Natural killer cell (primary cell): Measurements from ENCODE around the gene EPB42. TPM values are rescaled to one million over a fixed set of nuclear protein-coding genes. Genes with fewer than 3 reads are reported as not detected.

Source experiments
- ATAC-seq, 3 donors: fragments of 150-1000 bp in 2 of 3; fragments of 200-7000 bp in 1 of 3; cut with Tn5 transposase; 1 replicate in 1 of 3; 2 replicates in 2 of 3; pipeline ENCODE4 v1.10.0; 2021; ENCODE audit warnings: mild to moderate bottlenecking in 2 of 3, moderate library complexity in 2 of 3
- DNase-seq, 2 donors: peaks; one replicate each; pipeline versions ENCODE4 v3.0.0 to v3.0.0-alpha.2; 2013 to 2021; ENCODE audit warnings: mixed read lengths in 1 of 2
- H3K27ac ChIP-seq: one replicate; pipeline ENCODE4 v1.5.1; 2013; ENCODE audit warnings: mild to moderate bottlenecking, low read length
- H3K27me3 ChIP-seq: one replicate; pipeline ENCODE4 v1.6.1; 2013; ENCODE audit warnings: low read length; ENCODE audit not compliant: control insufficient read depth, insufficient read depth
- H3K36me3 ChIP-seq: one replicate; pipeline ENCODE4 v1.6.1; 2013; ENCODE audit warnings: low read length; ENCODE audit not compliant: control insufficient read depth, insufficient read depth
- H3K4me1 ChIP-seq: one replicate; pipeline ENCODE4 v1.6.1; 2013; ENCODE audit warnings: low read length; ENCODE audit not compliant: control insufficient read depth, insufficient read depth
- H3K4me3 ChIP-seq: one replicate; pipeline ENCODE4 v1.5.1; 2013; ENCODE audit warnings: low read length
- H3K9me3 ChIP-seq: one replicate; pipeline ENCODE4 v1.6.1; 2013; ENCODE audit warnings: low read length; ENCODE audit not compliant: control insufficient read depth, insufficient read depth
- H3K27ac Mint-ChIP-seq, 2 donors: one replicate each; pipeline ENCODE4 v1.8.0; 2022; ENCODE audit warnings: mild to moderate bottlenecking in 2 of 2, mixed read lengths in 2 of 2, moderate library complexity in 1 of 2
- H3K27me3 Mint-ChIP-seq, 2 donors: one replicate each; pipeline ENCODE4 v1.8.0; 2022; ENCODE audit warnings: low read depth in 2 of 2, mixed read lengths in 2 of 2
- H3K36me3 Mint-ChIP-seq: one replicate; pipeline ENCODE4 v1.8.0; 2022; ENCODE audit warnings: mixed read lengths
- H3K4me1 Mint-ChIP-seq, 2 donors: one replicate each; pipeline ENCODE4 v1.8.0; 2022; ENCODE audit warnings: mixed read lengths in 2 of 2
- H3K4me3 Mint-ChIP-seq: one replicate; pipeline ENCODE4 v1.8.0; 2022; ENCODE audit warnings: mild to moderate bottlenecking, moderate library complexity, mixed read lengths
- H3K9me3 Mint-ChIP-seq, 2 donors: one replicate each; pipeline ENCODE4 v1.8.0; 2022; ENCODE audit warnings: mixed read lengths in 2 of 2
- CTCF ChIP-seq: fragments of 200-600 bp; IDR thresholded peaks from one replicate; pipeline ENCODE4 v1.8.0; 2022; ENCODE audit warnings: antibody characterized with exemption
- WGBS: methylation state at CpG from one replicate; pipeline ENCODE4 v1.1.7; 2013; ENCODE audit warnings: missing lambda C conversion rate; ENCODE audit not compliant: insufficient coverage; 5-methylcytosine and 5-hydroxymethylcytosine counted together
- intact Hi-C: fragments of 100-400 bp; cut with micrococcal nuclease; formaldehyde crosslinking; loops from one replicate; pipeline ENCODE4 v1.14.2; 2022
- total RNA-seq, 4 donors: library from RNA; stranded (reverse); fragments of 120-200 nt in 1 of 4; gene quantifications; one replicate each; pipeline versions ENCODE4 v1.2.3 to v1.2.4, GENCODE V29; 2013 to 2022

Gene EPB42
- total RNA-seq, 3 donors from 2014 or later (not counting 1 experiment from before 2014, with no cell fraction given): not detected

GRCh38 chr15:43212299-43212698, 8.5 kb downstream of the EPB42 start:
- intact Hi-C loops: no loop called here
- Histone ChIP-seq H3K36me3 (no peaks in the 10 kb centered on the region), H3K4me3 (no peak overlapping the region), H3K27me3 (no peaks in the 10 kb centered on the region), H3K9me3 (no peaks in the 10 kb centered on the region), H3K27ac (no peak overlapping the region), H3K4me1 (no peaks in the 10 kb centered on the region)
- Mint-ChIP-seq H3K27me3 (peaks cover 11 to 25% of the 10 kb centered on the region in 2 donors), H3K4me3 (no peak overlapping the region), H3K36me3 (no peaks in the 10 kb centered on the region), H3K4me1 (no peaks in the 10 kb centered on the region), H3K27ac (no peak overlapping the region), H3K9me3 (no peaks in the 10 kb centered on the region)
- no peak for TF ChIP-seq CTCF
- DNase-seq: no peak
- WGBS: 91% methylated on average over 8 of the region's 8 CpGs
- ATAC-seq: no peak

- H3K4me3 ChIP-seq: no peak overlapping the region
- peaks cover 11 to 25% of the 10 kb centered on the region in 2 donors for H3K27me3 Mint-ChIP-seq
- H3K27me3 ChIP-seq: no peaks in the 10 kb centered on the region
- H3K9me3 ChIP-seq: no peaks in the 10 kb centered on the region
- intact Hi-C loops: no loop called here
- TF ChIP-seq CTCF: no peak
- H3K36me3 Mint-ChIP-seq: no peaks in the 10 kb centered on the region
- DNase-seq (no peak), ATAC-seq (no peak)
- no peak overlapping the region for H3K27ac ChIP-seq
- H3K4me1 Mint-ChIP-seq: no peaks in the 10 kb centered on the region
- no peak overlapping the region for H3K27ac Mint-ChIP-seq
- H3K4me3 Mint-ChIP-seq: no peak overlapping the region
- no peaks in the 10 kb centered on the region for H3K4me1 ChIP-seq
- no peaks in the 10 kb centered on the region for H3K36me3 ChIP-seq
- 92% methylated on average over 3 of the region's 4 CpGs for WGBS
- H3K9me3 Mint-ChIP-seq: no peaks in the 10 kb centered on the region
These were observed 9.5 kb downstream of the EPB42 start for GRCh38 chr15:43211224-43211735.

- H3K27me3 Mint-ChIP-seq: peaks cover 13 to 25% of the 10 kb centered on the region in 2 donors
- no peak overlapping the region for H3K27ac Mint-ChIP-seq
- WGBS: 82% methylated on average over 9 of the region's 9 CpGs
- Histone ChIP-seq H3K4me3 (no peak overlapping the region), H3K4me1 (no peaks in the 10 kb centered on the region), H3K9me3 (no peaks in the 10 kb centered on the region), H3K36me3 (no peaks in the 10 kb centered on the region), H3K27ac (no peak overlapping the region), H3K27me3 (no peaks in the 10 kb centered on the region)
- DNase-seq (no peak), ATAC-seq (no peak)
- H3K9me3 Mint-ChIP-seq: no peaks in the 10 kb centered on the region
- no peaks in the 10 kb centered on the region for H3K4me1 Mint-ChIP-seq
- intact Hi-C loops: no loop called here
- no peaks in the 10 kb centered on the region for H3K36me3 Mint-ChIP-seq
- no peak for TF ChIP-seq CTCF
- no peak overlapping the region for H3K4me3 Mint-ChIP-seq
These were observed 10.0 kb downstream of the EPB42 start for GRCh38 chr15:43210807-43211206.

- Mint-ChIP-seq H3K36me3 (no peaks in the 10 kb centered on the region), H3K27me3 (peaks cover 13 to 25% of the 10 kb centered on the region in 2 donors), H3K4me3 (no peak overlapping the region), H3K9me3 (no peaks in the 10 kb centered on the region), H3K27ac (no peak overlapping the region), H3K4me1 (no peaks in the 10 kb centered on the region)
- Histone ChIP-seq H3K4me3 (no peak overlapping the region), H3K36me3 (no peaks in the 10 kb centered on the region), H3K27me3 (no peaks in the 10 kb centered on the region), H3K4me1 (no peaks in the 10 kb centered on the region), H3K27ac (no peak overlapping the region), H3K9me3 (no peaks in the 10 kb centered on the region)
- DNase-seq: no peak
- no peak for TF ChIP-seq CTCF
- intact Hi-C loops: no loop called here
- ATAC-seq: no peak
- 90% methylated on average over 15 of the region's 15 CpGs for WGBS
These were observed 10.6 kb downstream of the EPB42 start for GRCh38 chr15:43210172-43210745.
